ENCODE results near the gene DNAAF8.
A peak's percentile ranks its signal among the peaks of the same experiment; 100 is the strongest.
"Not testable (repeated sequence)": the region's sequence is repeated elsewhere in the genome, so short reads cannot be mapped to it uniquely, and the experiment has no call there.

The DNAAF8 gene

DNA sequence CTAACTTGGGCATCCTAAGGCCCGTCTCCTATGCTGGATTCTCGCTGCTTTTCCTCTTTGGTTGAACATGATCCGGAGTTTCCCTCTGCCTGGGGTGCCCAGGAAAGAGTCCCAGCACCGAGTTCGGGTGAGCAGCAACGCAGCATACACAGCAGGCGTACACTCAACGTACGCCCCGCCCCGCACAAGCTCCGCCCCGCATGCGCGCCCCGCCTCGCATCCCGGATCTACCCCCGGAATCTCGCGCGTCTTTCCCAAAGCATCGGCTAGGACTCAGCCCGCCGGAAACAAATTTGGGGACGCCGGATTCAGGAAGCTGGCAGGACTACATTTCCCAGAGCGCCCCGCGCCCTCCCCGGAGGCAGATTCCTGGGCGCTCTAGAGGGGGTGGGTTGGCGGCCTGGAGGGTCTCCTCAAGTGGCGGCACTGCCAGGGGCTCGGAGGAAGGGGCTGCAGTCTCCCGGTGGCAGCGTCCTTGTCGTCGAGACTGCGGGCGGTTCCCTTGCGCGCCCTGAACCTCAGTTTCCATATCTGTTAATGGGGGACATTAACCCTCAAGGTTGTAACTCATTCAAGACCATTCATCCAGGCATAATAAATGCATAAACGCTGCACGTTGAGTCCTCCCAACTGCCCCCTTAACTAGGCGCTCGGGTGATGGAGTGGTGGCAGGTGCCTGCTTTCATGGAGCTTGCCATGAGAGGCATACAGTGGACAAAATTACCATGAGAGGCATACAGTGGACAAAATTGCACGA, 34.4 kb downstream of the DNAAF8 start:
- H3K9ac ChIP-seq (ENCODE audit: low read length) = peak overlapping the region; percentile 22
- H3K27me3 ChIP-seq (ENCODE audit: control insufficient read depth, insufficient read depth, low read length) = no peaks in the 10 kb centered on the region
- H3K36me3 ChIP-seq (ENCODE audit: control insufficient read depth, insufficient read depth, low read length) = peaks cover 4% of the 10 kb centered on the region
- peak overlapping the region; percentile 68 for H3K27ac ChIP-seq (ENCODE audit: low read depth, low read length)
- peak overlapping the region; percentile 71 for H3K4me3 ChIP-seq (ENCODE audit: low read length)
- peaks cover 14% of the 10 kb centered on the region for H3K4me1 ChIP-seq (ENCODE audit: control insufficient read depth, insufficient read depth, low read length)

DNA sequence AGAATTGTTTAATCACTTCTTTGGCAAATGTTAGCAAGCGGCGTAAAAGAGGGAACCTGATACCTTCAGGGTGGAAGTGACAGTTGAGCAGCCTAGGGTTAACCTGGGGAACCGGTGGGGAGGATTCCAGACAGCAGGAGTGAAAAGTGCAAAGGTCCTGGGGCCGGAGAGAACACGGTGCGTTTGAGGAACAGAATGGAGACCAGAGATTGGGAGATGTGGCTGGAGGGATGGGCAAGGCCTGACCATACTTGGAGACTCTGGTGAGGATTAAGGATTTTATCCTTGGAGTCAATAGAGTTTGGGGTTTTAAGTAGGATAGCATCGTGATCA, 34.9 kb downstream of the DNAAF8 start:
- no peak overlapping the region for H3K9ac ChIP-seq (ENCODE audit: low read length)
- peak overlapping the region; percentile 71 for H3K4me3 ChIP-seq (ENCODE audit: low read length)
- no peak overlapping the region for H3K27ac ChIP-seq (ENCODE audit: low read depth, low read length)
- no peaks in the 10 kb centered on the region for H3K27me3 ChIP-seq (ENCODE audit: control insufficient read depth, insufficient read depth, low read length)
- no peaks in the 10 kb centered on the region for H3K36me3 ChIP-seq (ENCODE audit: control insufficient read depth, insufficient read depth, low read length)
- H3K4me1 ChIP-seq (ENCODE audit: control insufficient read depth, insufficient read depth, low read length) = peaks cover 14% of the 10 kb centered on the region

DNA sequence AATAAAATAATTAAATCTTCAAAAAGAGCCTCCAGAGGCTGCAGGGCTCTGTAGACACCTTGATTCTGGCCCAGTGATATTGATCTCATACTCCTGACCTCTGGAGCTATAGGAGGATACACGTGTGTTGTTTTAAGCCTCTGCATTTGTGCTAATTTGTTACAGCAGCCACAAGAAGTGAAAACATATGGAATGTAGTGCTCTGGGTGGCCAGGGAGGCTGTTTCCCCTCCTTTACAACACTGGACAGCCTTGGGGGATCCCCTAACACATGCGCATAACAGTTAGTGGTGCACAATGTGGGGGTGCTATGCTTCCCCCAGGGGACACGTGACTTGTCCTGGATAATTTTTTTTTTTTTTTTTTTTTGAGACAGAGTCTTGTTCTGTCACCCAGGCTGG, 37.3 kb downstream of the DNAAF8 start:
- peaks cover 4% of the 10 kb centered on the region for H3K4me1 ChIP-seq (ENCODE audit: control insufficient read depth, insufficient read depth, low read length)
- no peaks in the 10 kb centered on the region for H3K27me3 ChIP-seq (ENCODE audit: control insufficient read depth, insufficient read depth, low read length)
- no peak overlapping the region for H3K27ac ChIP-seq (ENCODE audit: low read depth, low read length)
- H3K4me3 ChIP-seq (ENCODE audit: low read length) = no peak overlapping the region
- no peaks in the 10 kb centered on the region for H3K36me3 ChIP-seq (ENCODE audit: control insufficient read depth, insufficient read depth, low read length)
- H3K9ac ChIP-seq (ENCODE audit: low read length) = no peak overlapping the region

DNA sequence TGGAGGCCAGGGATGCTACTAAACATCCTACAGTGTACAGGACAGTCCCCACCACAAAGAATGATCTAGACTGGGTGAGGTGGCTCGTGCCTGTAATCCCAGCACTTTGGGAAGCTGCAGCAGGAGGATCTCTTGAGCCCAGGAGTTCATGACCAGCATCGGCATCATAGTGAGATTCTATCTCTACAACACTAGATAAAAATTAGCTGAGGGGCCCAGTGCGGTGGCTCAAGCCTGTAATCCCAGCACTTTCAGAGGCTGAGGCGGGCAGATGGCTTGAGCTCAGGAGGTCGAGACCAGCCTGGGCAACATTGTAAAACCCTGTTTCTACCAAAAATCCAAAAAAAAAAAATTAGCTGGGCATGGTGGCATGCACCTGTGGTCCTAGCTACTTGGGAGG, 38.0 kb downstream of the DNAAF8 start:
- Histone ChIP-seq H3K27me3 (ENCODE audit: control insufficient read depth, insufficient read depth, low read length) (no peaks in the 10 kb centered on the region), H3K36me3 (ENCODE audit: control insufficient read depth, insufficient read depth, low read length) (no peaks in the 10 kb centered on the region), H3K9ac (ENCODE audit: low read length) (no peak overlapping the region), H3K27ac (ENCODE audit: low read depth, low read length) (no peak overlapping the region), H3K4me1 (ENCODE audit: control insufficient read depth, insufficient read depth, low read length) (peaks cover 4% of the 10 kb centered on the region), H3K4me3 (ENCODE audit: low read length) (no peak overlapping the region)

DNA sequence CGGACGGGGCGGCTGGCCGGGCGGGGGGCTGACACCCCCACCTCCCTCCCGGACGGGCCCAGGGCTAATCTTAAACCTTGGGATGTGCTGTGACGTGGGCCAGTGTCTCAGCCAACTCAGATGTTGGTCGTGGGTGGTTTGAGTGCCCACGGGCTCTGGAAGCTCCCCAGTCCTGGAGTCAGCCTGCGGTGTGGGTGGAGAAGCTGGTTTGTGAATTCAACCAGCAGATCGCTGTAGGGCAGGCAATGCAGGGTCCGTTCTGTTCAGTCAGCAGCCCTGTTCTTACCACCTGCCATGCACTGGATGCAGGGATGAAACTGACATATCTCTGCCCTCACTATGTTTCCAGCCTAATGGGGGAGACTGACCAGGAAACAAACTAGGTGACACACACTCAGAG, 40.7 kb downstream of the DNAAF8 start:
- no peaks in the 10 kb centered on the region for H3K4me1 ChIP-seq (ENCODE audit: control insufficient read depth, insufficient read depth, low read length)
- no peaks in the 10 kb centered on the region for H3K27me3 ChIP-seq (ENCODE audit: control insufficient read depth, insufficient read depth, low read length)
- no peak overlapping the region for H3K4me3 ChIP-seq (ENCODE audit: low read length)
- H3K27ac ChIP-seq (ENCODE audit: low read depth, low read length) = no peak overlapping the region
- H3K36me3 ChIP-seq (ENCODE audit: control insufficient read depth, insufficient read depth, low read length) = no peaks in the 10 kb centered on the region
- H3K9ac ChIP-seq (ENCODE audit: low read length) = no peak overlapping the region

DNA sequence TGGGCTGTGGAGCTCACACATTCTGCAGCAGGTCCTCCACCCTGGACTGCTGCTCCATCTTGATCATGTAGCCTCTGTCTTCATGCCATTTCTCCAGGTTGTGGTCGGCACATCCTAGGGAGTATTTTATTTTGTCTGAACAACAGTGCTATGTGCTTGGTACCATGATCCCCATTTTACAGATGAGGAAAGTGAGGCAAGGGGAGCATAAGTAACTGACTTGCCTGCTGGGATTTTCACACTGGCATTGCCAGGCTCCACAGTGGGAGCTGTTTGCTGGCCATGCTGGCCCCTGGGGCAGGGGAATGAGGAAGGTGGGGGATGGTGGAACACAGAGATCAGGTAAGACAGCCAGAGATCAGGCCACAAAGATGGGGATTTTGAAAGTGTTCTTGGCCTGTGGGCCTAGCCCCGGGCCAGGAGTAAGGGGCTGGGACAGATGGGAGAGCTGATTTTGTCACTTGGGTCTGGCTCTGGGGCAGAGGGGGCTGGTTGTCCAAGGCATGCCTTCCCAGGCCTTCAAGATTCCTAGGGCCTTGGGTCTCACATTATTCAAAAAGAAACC, 41.9 kb downstream of the DNAAF8 start:
- no peak overlapping the region for H3K4me3 ChIP-seq (ENCODE audit: low read length)
- H3K27me3 ChIP-seq (ENCODE audit: control insufficient read depth, insufficient read depth, low read length) = no peaks in the 10 kb centered on the region
- H3K9ac ChIP-seq (ENCODE audit: low read length) = no peak overlapping the region
- no peak overlapping the region for H3K27ac ChIP-seq (ENCODE audit: low read depth, low read length)
- no peaks in the 10 kb centered on the region for H3K4me1 ChIP-seq (ENCODE audit: control insufficient read depth, insufficient read depth, low read length)
- H3K36me3 ChIP-seq (ENCODE audit: control insufficient read depth, insufficient read depth, low read length) = no peaks in the 10 kb centered on the region

DNA sequence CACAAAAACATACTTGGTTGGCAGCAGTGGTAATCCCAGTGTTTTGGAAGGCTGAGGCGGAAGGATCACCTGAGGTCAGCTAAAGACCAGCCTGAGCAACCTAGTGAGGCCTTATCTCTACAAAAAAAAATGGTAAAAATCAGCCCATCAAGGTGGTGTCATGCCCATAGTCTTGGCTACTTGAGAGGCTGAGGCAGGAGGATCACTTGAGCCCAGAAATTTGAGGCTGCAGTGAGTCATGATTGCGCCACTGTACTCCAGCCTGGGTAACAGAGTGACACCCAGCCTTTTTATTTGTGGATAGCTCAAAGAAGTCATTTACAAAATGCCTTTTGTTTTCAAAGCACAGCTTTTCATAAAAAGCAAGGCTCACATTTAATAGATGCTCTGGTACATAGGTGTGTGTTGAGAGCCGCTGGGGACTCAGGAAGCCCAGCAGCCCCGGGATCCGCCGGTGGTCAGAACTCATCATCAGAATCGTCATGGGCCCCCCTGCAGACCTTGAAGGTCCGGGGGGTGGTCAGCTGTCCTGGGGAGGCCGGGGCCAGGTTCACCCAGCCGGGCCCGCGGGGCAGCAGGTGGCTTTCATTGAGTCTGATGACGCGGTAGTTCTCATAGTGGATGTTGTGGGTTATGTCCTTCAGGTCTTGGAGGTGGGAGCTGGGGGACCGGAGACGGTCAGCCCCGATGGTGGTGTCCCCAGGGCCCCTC, 43.2 kb downstream of the DNAAF8 start:
- no peak overlapping the region for H3K27ac ChIP-seq (ENCODE audit: low read depth, low read length)

DNA sequence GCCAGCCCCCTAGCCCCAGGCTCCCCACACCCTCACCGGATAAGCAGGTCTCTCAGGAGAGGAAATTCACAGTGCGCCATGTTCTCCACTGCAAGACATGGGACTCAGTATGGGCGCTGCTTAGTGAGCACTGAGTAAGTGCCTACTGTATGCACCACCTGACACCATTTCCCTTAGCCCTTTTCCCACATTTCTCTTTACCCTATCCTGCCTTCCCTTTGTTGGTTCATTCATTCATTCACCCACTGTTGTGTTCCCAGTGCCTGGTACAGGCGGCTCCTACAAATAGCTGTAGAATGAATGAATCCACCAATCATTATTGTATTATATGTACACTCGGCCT, 43.7 kb downstream of the DNAAF8 start:
- no peak overlapping the region for H3K9ac ChIP-seq (ENCODE audit: low read length)
- H3K4me1 ChIP-seq (ENCODE audit: control insufficient read depth, insufficient read depth, low read length) = no peaks in the 10 kb centered on the region
- H3K4me3 ChIP-seq (ENCODE audit: low read length) = no peak overlapping the region
- H3K36me3 ChIP-seq (ENCODE audit: control insufficient read depth, insufficient read depth, low read length) = no peaks in the 10 kb centered on the region
- H3K27ac ChIP-seq (ENCODE audit: low read depth, low read length) = no peak overlapping the region
- H3K27me3 ChIP-seq (ENCODE audit: control insufficient read depth, insufficient read depth, low read length) = no peaks in the 10 kb centered on the region

More for the DNA sequence above, 43.2 kb downstream of the DNAAF8 start:
- no peak overlapping the region for H3K9ac ChIP-seq (ENCODE audit: low read length)
- H3K4me3 ChIP-seq (ENCODE audit: low read length) = no peak overlapping the region
- no peaks in the 10 kb centered on the region for H3K36me3 ChIP-seq (ENCODE audit: control insufficient read depth, insufficient read depth, low read length)
- H3K27me3 ChIP-seq (ENCODE audit: control insufficient read depth, insufficient read depth, low read length) = no peaks in the 10 kb centered on the region
- H3K4me1 ChIP-seq (ENCODE audit: control insufficient read depth, insufficient read depth, low read length) = no peaks in the 10 kb centered on the region

DNA sequence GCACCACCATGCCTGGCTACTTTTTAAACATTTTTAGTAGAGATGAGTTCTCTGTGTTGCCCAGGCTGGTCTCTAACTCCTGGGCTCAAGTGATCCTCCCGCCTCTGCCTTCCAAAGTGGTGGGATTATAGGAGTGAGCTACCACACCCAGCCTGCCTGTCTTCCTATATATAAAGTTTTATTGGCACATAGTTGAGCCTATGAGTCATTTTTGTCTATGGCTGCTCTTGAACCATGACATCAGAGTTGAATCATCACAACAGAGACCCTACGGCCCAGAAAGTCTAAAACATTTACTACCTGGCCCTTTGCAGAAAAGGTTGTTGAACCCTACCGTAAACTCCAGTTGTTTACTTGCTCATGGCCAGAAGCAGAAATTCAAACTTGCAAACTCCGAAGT, 45.9 kb downstream of the DNAAF8 start:
- no peaks in the 10 kb centered on the region for H3K27me3 ChIP-seq (ENCODE audit: control insufficient read depth, insufficient read depth, low read length)
- H3K4me1 ChIP-seq (ENCODE audit: control insufficient read depth, insufficient read depth, low read length) = no peaks in the 10 kb centered on the region
- no peak overlapping the region for H3K4me3 ChIP-seq (ENCODE audit: low read length)
- no peak overlapping the region for H3K27ac ChIP-seq (ENCODE audit: low read depth, low read length)
- H3K9ac ChIP-seq (ENCODE audit: low read length) = no peak overlapping the region
- H3K36me3 ChIP-seq (ENCODE audit: control insufficient read depth, insufficient read depth, low read length) = no peaks in the 10 kb centered on the region

DNA sequence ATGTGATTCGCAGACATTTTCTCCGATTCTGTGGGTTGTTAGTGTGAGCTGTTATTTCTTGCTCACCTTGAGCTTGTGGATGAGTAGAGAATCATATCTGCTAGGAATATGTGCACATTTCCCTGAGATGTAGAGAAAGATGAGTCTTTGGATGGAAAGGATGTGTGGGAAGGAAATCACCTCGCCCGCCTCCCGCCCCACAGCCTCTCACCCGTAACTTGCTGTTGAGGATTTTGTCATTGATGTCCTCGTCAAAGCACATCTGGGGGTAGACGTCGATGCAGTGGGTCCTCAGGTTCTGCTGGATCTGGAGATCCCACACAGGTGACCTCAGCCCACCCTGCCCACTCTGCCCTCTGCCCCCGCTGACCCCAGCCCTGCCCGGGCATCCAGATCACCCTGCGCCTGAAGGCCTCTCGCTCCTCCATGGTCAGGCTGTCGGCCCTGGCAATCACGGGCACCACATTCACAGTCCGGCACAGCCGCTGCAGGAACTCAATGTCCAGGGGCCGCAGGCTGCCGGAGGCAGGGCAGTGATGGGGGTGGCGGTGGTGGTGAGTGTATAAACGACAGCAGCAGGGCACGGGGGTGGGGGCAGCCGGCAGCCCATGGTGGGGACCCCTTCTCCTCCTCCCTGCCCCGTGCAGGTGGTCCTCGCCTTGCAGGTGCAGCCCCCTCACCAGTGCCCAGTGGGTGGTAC, 49.1 kb downstream of the DNAAF8 start:
- H3K27ac ChIP-seq (ENCODE audit: low read depth, low read length) = no peak overlapping the region

DNA sequence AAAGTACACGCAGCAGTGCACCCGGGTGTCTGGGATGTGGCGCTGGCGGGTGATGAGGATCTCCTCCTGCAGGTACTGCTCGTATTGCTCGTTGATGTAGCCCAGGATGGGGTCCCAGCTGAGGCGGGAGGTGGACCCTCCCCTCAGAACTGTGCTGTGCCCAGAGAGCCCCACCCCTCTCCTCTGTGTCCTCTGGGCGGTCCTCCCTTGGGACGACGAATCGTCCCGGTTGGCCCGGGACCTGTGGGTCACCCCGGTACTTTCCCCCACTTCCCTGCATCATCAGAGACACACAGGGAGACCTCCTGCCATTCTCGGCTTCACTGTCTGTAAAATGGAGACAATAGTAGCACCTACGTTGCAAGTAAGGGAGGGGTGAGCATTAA, 49.6 kb downstream of the DNAAF8 start:
- H3K27me3 ChIP-seq (ENCODE audit: control insufficient read depth, insufficient read depth, low read length) = peaks cover 3% of the 10 kb centered on the region
- H3K36me3 ChIP-seq (ENCODE audit: control insufficient read depth, insufficient read depth, low read length) = no peaks in the 10 kb centered on the region
- H3K9ac ChIP-seq (ENCODE audit: low read length) = no peak overlapping the region
- H3K27ac ChIP-seq (ENCODE audit: low read depth, low read length) = no peak overlapping the region
- no peaks in the 10 kb centered on the region for H3K4me1 ChIP-seq (ENCODE audit: control insufficient read depth, insufficient read depth, low read length)
- no peak overlapping the region for H3K4me3 ChIP-seq (ENCODE audit: low read length)

More for the DNA sequence above, 49.1 kb downstream of the DNAAF8 start:
- no peaks in the 10 kb centered on the region for H3K36me3 ChIP-seq (ENCODE audit: control insufficient read depth, insufficient read depth, low read length)
- no peak overlapping the region for H3K9ac ChIP-seq (ENCODE audit: low read length)
- H3K4me3 ChIP-seq (ENCODE audit: low read length) = no peak overlapping the region
- peaks cover 3% of the 10 kb centered on the region for H3K27me3 ChIP-seq (ENCODE audit: control insufficient read depth, insufficient read depth, low read length)
- H3K4me1 ChIP-seq (ENCODE audit: control insufficient read depth, insufficient read depth, low read length) = no peaks in the 10 kb centered on the region

DNA sequence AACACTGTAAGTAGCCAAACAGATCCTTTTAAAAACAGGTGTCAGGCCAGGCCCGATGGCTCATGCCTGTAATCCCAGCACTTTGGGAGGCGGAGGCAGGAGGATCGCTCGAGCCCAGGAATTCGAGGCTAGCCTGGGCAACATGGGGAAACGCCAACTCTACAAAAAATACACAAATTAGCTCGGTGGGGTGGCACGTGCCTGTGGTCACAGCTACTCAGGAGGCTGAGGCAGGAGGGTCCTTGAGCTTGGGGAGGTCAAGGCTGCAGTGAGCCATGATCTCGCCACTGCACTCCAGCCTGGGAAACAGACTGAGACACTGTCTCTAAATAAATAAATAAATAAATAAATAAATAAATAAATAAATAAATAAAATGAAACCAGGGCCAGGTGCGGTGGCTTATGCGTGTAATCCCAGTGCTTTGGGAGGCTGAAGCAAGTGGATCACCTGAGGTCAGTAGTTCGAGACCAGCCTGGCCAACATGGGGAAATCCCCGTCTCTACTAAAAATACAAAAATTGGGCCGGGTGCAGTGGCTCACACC, 50.2 kb downstream of the DNAAF8 start:
- H3K36me3 ChIP-seq (ENCODE audit: control insufficient read depth, insufficient read depth, low read length); H3K9ac ChIP-seq (ENCODE audit: low read length); H3K4me3 ChIP-seq (ENCODE audit: low read length); H3K27ac ChIP-seq (ENCODE audit: low read depth, low read length); H3K27me3 ChIP-seq (ENCODE audit: control insufficient read depth, insufficient read depth, low read length); H3K4me1 ChIP-seq (ENCODE audit: control insufficient read depth, insufficient read depth, low read length): not testable (repeated sequence)
